IMR-90 (cell line): ENCODE measurements around the gene CLTRN. TPM values are rescaled to one million over a fixed set of nuclear protein-coding genes. Genes with fewer than 3 reads are reported as not detected.

ENCODE experiments used
- ATAC-seq: fragments of 200-7000 bp; cut with Tn5 transposase; 2 replicates; pipeline ENCODE4 v1.9.1; 2020; ENCODE audit warnings: low read depth, mild to moderate bottlenecking, moderate library complexity
- BruUV-seq: library from RNA; stranded (reverse); fragments of 400-500 nt; replicated peaks from 2 replicates; lab custom pipeline; 2021; lab: Mats Ljungman, UMichigan
- CTCF ChIA-PET: fragments of 300-600 bp; formaldehyde crosslinking; extraction: SDS; loops from one replicate; lab custom pipeline; 2021; ENCODE audit warnings: antibody characterized with exemption; lab: Yijun Ruan, JAX
- POLR2A ChIA-PET: fragments of 300-600 bp; sonication (Branson Sonifier 250); formaldehyde crosslinking; loops from one replicate; lab custom pipeline; 2022; ENCODE audit warnings: antibody characterized with exemption; ENCODE audit not compliant: unreplicated experiment; lab: Charles Lee
- DNase-seq: peaks from one replicate; pipeline ENCODE4 v3.0.0; 2013
- H2AFZ ChIP-seq: replicated peaks from 2 replicates; pipeline ENCODE3; 2013; ENCODE audit warnings: low read length, mild to moderate bottlenecking; ENCODE audit not compliant: poor library complexity
- H2AK5ac ChIP-seq: 2 replicates; pipeline ENCODE4 v1.6.1; 2013; ENCODE audit warnings: low read depth, low read length, inconsistent platforms
- H2AK9ac ChIP-seq: replicated peaks from 2 replicates; pipeline ENCODE3; 2013; ENCODE audit warnings: mild to moderate bottlenecking, low read depth, low read length, moderate library complexity; ENCODE audit not compliant: poor library complexity
- H2BK120ac ChIP-seq: 2 replicates; pipeline ENCODE4 v1.6.1; 2013; ENCODE audit warnings: low read depth, low read length, inconsistent platforms
- H2BK15ac ChIP-seq: 3 replicates; pipeline ENCODE4 v1.6.1; 2013; ENCODE audit warnings: low read depth, low read length, inconsistent platforms
- H2BK20ac ChIP-seq: 2 replicates; pipeline ENCODE4 v1.6.1; 2013; ENCODE audit warnings: low read depth, mild to moderate bottlenecking, inconsistent platforms, low read length, moderate library complexity
- H2BK5ac ChIP-seq: 2 replicates; pipeline ENCODE4 v1.6.1; 2013; ENCODE audit warnings: mild to moderate bottlenecking, low read depth, low read length, inconsistent platforms; ENCODE audit not compliant: poor library complexity, severe bottlenecking
- H3K14ac ChIP-seq: replicated peaks from 2 replicates; pipeline ENCODE4 v1.6.1; 2013; ENCODE audit warnings: low read depth, low read length, inconsistent platforms
- H3K18ac ChIP-seq: 2 replicates; pipeline ENCODE4 v1.6.1; 2013; ENCODE audit warnings: low read depth, low read length, control low read depth
- H3K23ac ChIP-seq: 2 replicates; pipeline ENCODE4 v1.6.1; 2013; ENCODE audit warnings: low read depth, low read length, inconsistent platforms
- H3K27ac ChIP-seq: 2 replicates; pipeline ENCODE4 v1.5.1; 2013; ENCODE audit warnings: mild to moderate bottlenecking, control low read depth, low read length; ENCODE audit not compliant: insufficient read depth
- H3K27me3 ChIP-seq: 2 replicates; pipeline ENCODE4 v1.6.1; 2013; ENCODE audit warnings: low read length; ENCODE audit not compliant: control insufficient read depth, insufficient read depth
- H3K36me3 ChIP-seq: 2 replicates; pipeline ENCODE4 v1.6.1; 2013; ENCODE audit warnings: low read length, mixed read lengths; ENCODE audit not compliant: control insufficient read depth, insufficient read depth
- H3K4ac ChIP-seq: 2 replicates; pipeline ENCODE4 v1.6.1; 2013; ENCODE audit warnings: low read depth, low read length, inconsistent platforms
- H3K4me1 ChIP-seq: 2 replicates; pipeline ENCODE4 v1.6.1; 2013; ENCODE audit warnings: low read length, mixed read lengths; ENCODE audit not compliant: control insufficient read depth, insufficient read depth
- H3K4me2 ChIP-seq: 2 replicates; pipeline ENCODE4 v1.6.1; 2013; ENCODE audit warnings: low read depth, mild to moderate bottlenecking, control low read depth, low read length, moderate library complexity
- H3K4me3 ChIP-seq: 2 replicates; pipeline ENCODE4 v1.5.1; 2013; ENCODE audit warnings: low read depth, mild to moderate bottlenecking, control low read depth, low read length, moderate library complexity; ENCODE audit not compliant: insufficient read depth
- H3K56ac ChIP-seq: 2 replicates; pipeline ENCODE4 v1.6.1; 2013; ENCODE audit warnings: low read length, inconsistent platforms; ENCODE audit not compliant: insufficient read depth; ENCODE audit errors: extremely low read depth
- H3K79me1 ChIP-seq, 2 experiments: 2 replicates each; pipeline ENCODE4 v1.6.1; 2013; ENCODE audit warnings: low read length in 2 of 2, inconsistent platforms in 1 of 2, low read depth in 1 of 2
- H3K9ac ChIP-seq: 2 replicates; pipeline ENCODE4 v1.6.1; 2013; ENCODE audit warnings: low read depth, low read length, control low read depth
- H3K9me1 ChIP-seq: 2 replicates; pipeline ENCODE4 v1.6.1; 2013; ENCODE audit warnings: low read length, inconsistent platforms; ENCODE audit not compliant: insufficient read depth
- H3K9me3 ChIP-seq: 2 replicates; pipeline ENCODE4 v1.6.1; 2013; ENCODE audit warnings: low read length; ENCODE audit not compliant: control insufficient read depth, insufficient read depth
- H4K20me1 ChIP-seq: 2 replicates; pipeline ENCODE4 v1.6.1; 2013; ENCODE audit warnings: low read length, inconsistent platforms; ENCODE audit not compliant: insufficient read depth
- H4K5ac ChIP-seq: 2 replicates; pipeline ENCODE4 v1.6.1; 2013; ENCODE audit warnings: mild to moderate bottlenecking, low read depth, low read length, control low read depth
- H4K8ac ChIP-seq, 2 experiments: 2 replicates each; pipeline ENCODE4 v1.6.1; 2013; ENCODE audit warnings: low read depth in 2 of 2, low read length in 2 of 2, control low read depth in 1 of 2, inconsistent platforms in 1 of 2
- H4K91ac ChIP-seq: 2 replicates; pipeline ENCODE4 v1.6.1; 2013; ENCODE audit warnings: low read depth, low read length, inconsistent platforms; ENCODE audit not compliant: insufficient read depth
- BHLHE40 ChIP-seq: fragments of 150-350 bp; IDR thresholded peaks from 2 replicates; pipeline ENCODE4 v1.6.1; 2016; ENCODE audit warnings: mild to moderate bottlenecking, low read depth, low read length
- CEBPB ChIP-seq: IDR thresholded peaks from 2 replicates; pipeline ENCODE4 v1.6.1; 2012; ENCODE audit warnings: low read depth, low read length, improper control_type of control experiment
- CHD1 ChIP-seq: IDR thresholded peaks from 2 replicates; pipeline ENCODE4 v1.6.1; 2012; ENCODE audit warnings: low read depth, low read length, improper control_type of control experiment
- FOS ChIP-seq: fragments of 150-350 bp; IDR thresholded peaks from 2 replicates; pipeline ENCODE4 v1.6.1; 2016; ENCODE audit warnings: low read depth, low read length
- MAFK ChIP-seq: IDR thresholded peaks from 2 replicates; pipeline ENCODE4 v1.6.1; 2012; ENCODE audit warnings: low read depth, low read length, improper control_type of control experiment
- MAZ ChIP-seq: IDR thresholded peaks from 2 replicates; pipeline ENCODE4 v1.6.1; 2012; ENCODE audit warnings: low read depth, mild to moderate bottlenecking, low read length, improper control_type of control experiment, moderate library complexity, borderline replicate concordance
- MXI1 ChIP-seq: IDR thresholded peaks from 2 replicates; pipeline ENCODE4 v1.6.1; 2012; ENCODE audit warnings: low read depth, mild to moderate bottlenecking, low read length, moderate library complexity, borderline replicate concordance
- NFE2L2 ChIP-seq: fragments of 150-350 bp; IDR thresholded peaks from 2 replicates; pipeline ENCODE4 v1.6.1; 2016; ENCODE audit warnings: low read depth, mild to moderate bottlenecking, low read length
- POLR2A ChIP-seq: IDR thresholded peaks from 2 replicates; pipeline ENCODE4 v1.6.1; 2012; ENCODE audit warnings: mild to moderate bottlenecking, low read depth, low read length
- RAD21 ChIP-seq: IDR thresholded peaks from 2 replicates; pipeline ENCODE4 v1.6.1; 2012; ENCODE audit warnings: low read length, improper control_type of control experiment
- RCOR1 ChIP-seq: IDR thresholded peaks from 2 replicates; pipeline ENCODE4 v1.6.1; 2012; ENCODE audit warnings: mild to moderate bottlenecking, low read length, improper control_type of control experiment; ENCODE audit not compliant: insufficient replicate concordance
- RFX5 ChIP-seq: IDR thresholded peaks from 2 replicates; pipeline ENCODE4 v1.8.0; 2012; ENCODE audit warnings: low read depth, mild to moderate bottlenecking, low read length, moderate library complexity
- SMC3 ChIP-seq: fragments of 150-350 bp; IDR thresholded peaks from 2 replicates; pipeline ENCODE4 v1.6.1; 2016; ENCODE audit warnings: low read depth, mild to moderate bottlenecking, antibody characterized with exemption, low read length, moderate library complexity
- WGBS, 2 experiments: methylation state at CpG; one replicate each; pipeline versions ENCODE4 v1.1.5 to v1.1.7; 2013; ENCODE audit warnings: missing lambda C conversion rate in 2 of 2; ENCODE audit not compliant: insufficient read length in 1 of 2; ENCODE audit errors: extremely low coverage in 2 of 2; 5-methylcytosine and 5-hydroxymethylcytosine counted together
- dilution Hi-C: fragments of 300-500 bp; cut with HindIII; formaldehyde crosslinking; loops from one replicate; pipeline ENCODE4 v1.14.3; 2018; ENCODE audit warnings: low sequenced_read_pairs; ENCODE audit not compliant: unreplicated experiment
- in situ Hi-C: fragments of 300-500 bp; cut with MboI; formaldehyde crosslinking; loops from 3 replicates; pipeline ENCODE4 v1.14.3; 2019; ENCODE audit warnings: low sequenced_read_pairs, inconsistent platforms, mixed read lengths
- intact Hi-C: fragments of 100-400 bp; cut with micrococcal nuclease; formaldehyde crosslinking; loops from 2 replicates; pipeline ENCODE4 v1.10.0; 2022
- polyA plus RNA-seq, 3 experiments: library from polyadenylated mRNA; depleted of rRNA; stranded (reverse); fragments of >200 nt; gene quantifications; 2 replicates each; pipeline ENCODE4 v1.2.3, GENCODE V29; 2012; ENCODE audit warnings: low replicate concordance in 1 of 3
- total RNA-seq: library from RNA; depleted of rRNA; stranded (reverse); fragments of >200 nt; gene quantifications from 2 replicates; pipeline ENCODE4 v1.2.3, GENCODE V29; 2012
- TF ChIP-seq, protein P1 (sequence below): fragments of 150-350 bp; IDR thresholded peaks from 2 replicates; pipeline ENCODE4 v1.6.1; 2016; ENCODE audit warnings: low read depth, mild to moderate bottlenecking, low read length, moderate library complexity, borderline replicate concordance
- TF ChIP-seq, protein P2 (sequence below): conservative IDR thresholded peaks from 2 replicates; pipeline ENCODE4 v1.5.1; 2012; ENCODE audit warnings: mild to moderate bottlenecking, low read depth, low read length, improper control_type of control experiment
- TF ChIP-seq, protein P3 (sequence below): fragments of 150-350 bp; IDR thresholded peaks from 2 replicates; pipeline ENCODE4 v1.6.1; 2017; ENCODE audit warnings: mild to moderate bottlenecking, antibody characterized with exemption, low read length, low read depth

Gene CLTRN
- total and polyA plus RNA-seq, 2 of the 4 experiments (the other 2 are of a cell fraction) = under 0.01 to 0.17 TPM

DNA sequence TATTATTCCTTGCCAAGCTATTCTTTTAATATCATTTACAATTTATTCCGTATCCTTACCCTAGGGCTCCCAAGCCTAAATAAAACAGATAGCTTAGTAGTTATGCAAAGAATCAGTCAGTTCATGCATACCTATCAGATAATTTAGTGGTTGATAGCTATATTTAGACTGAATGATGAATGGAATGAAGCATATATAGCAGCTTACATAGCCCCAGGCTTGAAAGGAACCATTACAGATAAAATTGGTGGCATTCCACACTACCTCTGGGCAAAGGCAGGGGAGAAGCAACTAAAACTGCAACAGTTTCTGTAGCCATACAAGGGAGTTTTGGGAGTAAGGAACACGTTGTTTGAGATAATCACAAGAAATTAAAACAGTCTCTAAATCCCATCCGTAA lies 66.6 kb downstream of the CLTRN start:
- Histone ChIP-seq H3K23ac (no peak overlapping the region), H4K8ac (no peak overlapping the region), H3K9me3 (no peaks in the 10 kb centered on the region), H3K18ac (no peak overlapping the region), H2AFZ (no peak overlapping the region), H2AK5ac (no peak overlapping the region), H2BK15ac (no peak overlapping the region), H3K27me3 (peaks cover 13% of the 10 kb centered on the region), H2BK120ac (no peak overlapping the region), H4K5ac (no peak overlapping the region), H4K20me1 (no peaks in the 10 kb centered on the region), H3K27ac (no peak overlapping the region), H3K56ac (no peak overlapping the region), H2BK20ac (no peak overlapping the region), H3K79me1 (no peaks in the 10 kb centered on the region), H3K9me1 (no peaks in the 10 kb centered on the region), H2AK9ac (no peak overlapping the region), H3K9ac (no peak overlapping the region), H2BK5ac (no peak overlapping the region), H3K36me3 (no peaks in the 10 kb centered on the region), H3K4me2 (no peak overlapping the region), H3K4ac (no peak overlapping the region), H3K4me3 (no peak overlapping the region), H3K14ac (no peak overlapping the region), H4K91ac (no peak overlapping the region), H3K4me1 (no peaks in the 10 kb centered on the region)
- ATAC-seq = no peak
- no TSS peak for BruUV-seq
- dilution Hi-C loops = no loop called here
- ChIA-PET POLR2A (interaction anchor here (0.6 kb wide), 1 partner anchor 1195 kb away, joined by 3 read pairs; no protein-coding TSS in a partner anchor), CTCF (no interaction called here)
- intact Hi-C loops = no loop called here
- DNase-seq = no peak
- no CpG with 5 or more reads among the region's 3 CpGs for WGBS, 2 experiments
- TF ChIP-seq, protein P1, sequence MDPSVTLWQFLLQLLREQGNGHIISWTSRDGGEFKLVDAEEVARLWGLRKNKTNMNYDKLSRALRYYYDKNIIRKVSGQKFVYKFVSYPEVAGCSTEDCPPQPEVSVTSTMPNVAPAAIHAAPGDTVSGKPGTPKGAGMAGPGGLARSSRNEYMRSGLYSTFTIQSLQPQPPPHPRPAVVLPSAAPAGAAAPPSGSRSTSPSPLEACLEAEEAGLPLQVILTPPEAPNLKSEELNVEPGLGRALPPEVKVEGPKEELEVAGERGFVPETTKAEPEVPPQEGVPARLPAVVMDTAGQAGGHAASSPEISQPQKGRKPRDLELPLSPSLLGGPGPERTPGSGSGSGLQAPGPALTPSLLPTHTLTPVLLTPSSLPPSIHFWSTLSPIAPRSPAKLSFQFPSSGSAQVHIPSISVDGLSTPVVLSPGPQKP = no peak
- TF ChIP-seq MAZ (no peak), MXI1 (no peak), RAD21 (no peak), SMC3 (no peak), NFE2L2 (no peak), CHD1 (no peak), RFX5 (no peak), FOS (no peak), CEBPB (no peak), MAFK (no peak), RCOR1 (no peak), BHLHE40 (no peak), POLR2A (no peak)
- TF ChIP-seq, protein P2, sequence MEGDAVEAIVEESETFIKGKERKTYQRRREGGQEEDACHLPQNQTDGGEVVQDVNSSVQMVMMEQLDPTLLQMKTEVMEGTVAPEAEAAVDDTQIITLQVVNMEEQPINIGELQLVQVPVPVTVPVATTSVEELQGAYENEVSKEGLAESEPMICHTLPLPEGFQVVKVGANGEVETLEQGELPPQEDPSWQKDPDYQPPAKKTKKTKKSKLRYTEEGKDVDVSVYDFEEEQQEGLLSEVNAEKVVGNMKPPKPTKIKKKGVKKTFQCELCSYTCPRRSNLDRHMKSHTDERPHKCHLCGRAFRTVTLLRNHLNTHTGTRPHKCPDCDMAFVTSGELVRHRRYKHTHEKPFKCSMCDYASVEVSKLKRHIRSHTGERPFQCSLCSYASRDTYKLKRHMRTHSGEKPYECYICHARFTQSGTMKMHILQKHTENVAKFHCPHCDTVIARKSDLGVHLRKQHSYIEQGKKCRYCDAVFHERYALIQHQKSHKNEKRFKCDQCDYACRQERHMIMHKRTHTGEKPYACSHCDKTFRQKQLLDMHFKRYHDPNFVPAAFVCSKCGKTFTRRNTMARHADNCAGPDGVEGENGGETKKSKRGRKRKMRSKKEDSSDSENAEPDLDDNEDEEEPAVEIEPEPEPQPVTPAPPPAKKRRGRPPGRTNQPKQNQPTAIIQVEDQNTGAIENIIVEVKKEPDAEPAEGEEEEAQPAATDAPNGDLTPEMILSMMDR = no peak
- TF ChIP-seq, protein P3, sequence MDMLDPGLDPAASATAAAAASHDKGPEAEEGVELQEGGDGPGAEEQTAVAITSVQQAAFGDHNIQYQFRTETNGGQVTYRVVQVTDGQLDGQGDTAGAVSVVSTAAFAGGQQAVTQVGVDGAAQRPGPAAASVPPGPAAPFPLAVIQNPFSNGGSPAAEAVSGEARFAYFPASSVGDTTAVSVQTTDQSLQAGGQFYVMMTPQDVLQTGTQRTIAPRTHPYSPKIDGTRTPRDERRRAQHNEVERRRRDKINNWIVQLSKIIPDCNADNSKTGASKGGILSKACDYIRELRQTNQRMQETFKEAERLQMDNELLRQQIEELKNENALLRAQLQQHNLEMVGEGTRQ = no peak
- in situ Hi-C loops = no loop called here
